ENCODE results near the gene TRPM5. TPM values are rescaled to one million over a fixed set of nuclear protein-coding genes. Genes with fewer than 3 reads are reported as not detected.

The TRPM5 gene
- total and polyA plus RNA-seq, 2 donors, result 0.05 to 0.11 TPM

DNA sequence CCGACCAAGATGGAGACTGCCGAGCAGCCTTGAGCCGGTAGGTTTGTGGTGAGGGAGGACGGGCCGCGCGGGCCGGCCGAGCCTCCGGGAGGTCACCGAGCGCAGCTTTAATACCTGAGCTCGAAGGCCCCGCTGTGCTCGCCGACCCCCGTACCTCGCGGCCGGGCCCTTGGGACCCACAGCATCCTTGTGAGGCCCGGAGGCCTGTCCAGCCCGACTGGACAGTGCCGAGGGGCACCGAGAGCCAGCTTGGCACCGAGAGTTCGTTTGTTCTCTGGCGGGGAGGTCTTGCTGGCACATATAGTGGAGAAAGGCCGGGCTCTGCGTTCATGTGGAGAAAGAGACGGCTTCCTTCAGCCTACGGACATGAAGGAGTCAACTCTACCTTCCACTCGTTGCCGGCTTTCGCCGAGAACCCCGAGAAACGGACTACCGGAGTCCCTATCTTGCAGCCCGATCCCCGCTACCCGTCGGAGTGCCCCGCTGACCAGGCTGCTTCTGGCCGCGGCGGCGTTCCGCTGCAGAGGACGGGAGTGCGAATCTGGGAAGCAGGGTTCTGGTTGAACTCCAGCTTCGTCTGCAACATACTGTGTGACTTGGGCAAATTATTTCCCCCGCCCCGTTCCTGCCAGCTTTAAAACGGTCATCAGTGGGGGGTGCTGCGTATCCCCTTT is 43.4 kb downstream of the TRPM5 start:
- WGBS, result under 1% methylated on average over 55 of the region's 55 CpGs
- H3K36me3 ChIP-seq (ENCODE audit: insufficient read depth), result peaks cover 2% of the 10 kb centered on the region

GRCh38 chr11:2400069-2400761 is 44.1 kb downstream of the TRPM5 start, which contains the start of gene TSSC4:
TSS of gene TSSC4 (plus strand) at chr11:2400750. CDS start at chr11:2402634, 1,884 bp downstream.
- DNase-seq (ENCODE audit: extremely low spot score), result peak; percentile 100
- H3K4me3 ChIP-seq (ENCODE audit: low read depth, low read length), result peak within 1 kb of the TSS; percentile 72
- H3K4me1 ChIP-seq (ENCODE audit: insufficient read depth), result peaks cover 4% of the 10 kb centered on the region
- peak within 1 kb of the TSS; percentile 98 for H3K27ac ChIP-seq (ENCODE audit: low read depth)
- under 1% methylated on average over 66 of the region's 66 CpGs for WGBS
- H3K36me3 ChIP-seq (ENCODE audit: insufficient read depth), result peaks cover 9% of the 10 kb centered on the region

More for the DNA sequence above, 43.4 kb downstream of the TRPM5 start:
- H3K4me3 ChIP-seq (ENCODE audit: low read depth, low read length), result peak overlapping the region; percentile 72
- H3K4me1 ChIP-seq (ENCODE audit: insufficient read depth), result peaks cover 4% of the 10 kb centered on the region
- no peak for DNase-seq (ENCODE audit: extremely low spot score)
- H3K27ac ChIP-seq (ENCODE audit: low read depth), result peak overlapping the region; percentile 64

- WGBS, result 8% methylated on average over 23 of the region's 23 CpGs
- Histone ChIP-seq H3K36me3 (ENCODE audit: insufficient read depth) (peaks cover 9% of the 10 kb centered on the region), H3K4me3 (ENCODE audit: low read depth, low read length) (peak overlapping the region; percentile 47), H3K27ac (ENCODE audit: low read depth) (peak overlapping the region; percentile 98), H3K4me1 (ENCODE audit: insufficient read depth) (peaks cover 4% of the 10 kb centered on the region)
- no peak for DNase-seq (ENCODE audit: extremely low spot score)
Observed at GRCh38 chr11:2399488-2400068, 44.7 kb downstream of the TRPM5 start.

GRCh38 chr11:2398664-2399355 is 45.5 kb downstream of the TRPM5 start:
- WGBS, result 56% methylated on average over 7 of the region's 7 CpGs
- Histone ChIP-seq H3K36me3 (ENCODE audit: insufficient read depth) (peaks cover 11% of the 10 kb centered on the region), H3K4me1 (ENCODE audit: insufficient read depth) (peaks cover 4% of the 10 kb centered on the region), H3K27ac (ENCODE audit: low read depth) (no peak overlapping the region), H3K4me3 (ENCODE audit: low read depth, low read length) (no peak overlapping the region)
- DNase-seq (ENCODE audit: extremely low spot score), result no peak

- no peak for DNase-seq (ENCODE audit: extremely low spot score)
- Histone ChIP-seq H3K36me3 (ENCODE audit: insufficient read depth) (peaks cover 11% of the 10 kb centered on the region), H3K27ac (ENCODE audit: low read depth) (no peak overlapping the region), H3K4me3 (ENCODE audit: low read depth, low read length) (no peak overlapping the region), H3K4me1 (ENCODE audit: insufficient read depth) (peaks cover 2% of the 10 kb centered on the region)
- 87% methylated on average over 12 of the region's 12 CpGs for WGBS
Observed at GRCh38 chr11:2397005-2397404, 47.3 kb downstream of the TRPM5 start.

- H3K36me3 ChIP-seq (ENCODE audit: insufficient read depth), result peaks cover 11% of the 10 kb centered on the region
- 89% methylated on average over 26 of the region's 26 CpGs for WGBS
- no peaks in the 10 kb centered on the region for H3K4me1 ChIP-seq (ENCODE audit: insufficient read depth)
- H3K27ac ChIP-seq (ENCODE audit: low read depth), result no peak overlapping the region
- no peak for DNase-seq (ENCODE audit: extremely low spot score)
- H3K4me3 ChIP-seq (ENCODE audit: low read depth, low read length), result no peak overlapping the region
Observed at GRCh38 chr11:2396471-2396870, 47.8 kb downstream of the TRPM5 start.

- 87% methylated on average over 17 of the region's 17 CpGs for WGBS
- H3K27ac ChIP-seq (ENCODE audit: low read depth), result no peak overlapping the region
- H3K4me1 ChIP-seq (ENCODE audit: insufficient read depth), result no peaks in the 10 kb centered on the region
- no peak overlapping the region for H3K4me3 ChIP-seq (ENCODE audit: low read depth, low read length)
- no peak for DNase-seq (ENCODE audit: extremely low spot score)
- peaks cover 11% of the 10 kb centered on the region for H3K36me3 ChIP-seq (ENCODE audit: insufficient read depth)
Observed at GRCh38 chr11:2395856-2396255, 48.5 kb downstream of the TRPM5 start.

GRCh38 chr11:2395211-2395730 is 49.0 kb downstream of the TRPM5 start:
- no peaks in the 10 kb centered on the region for H3K4me1 ChIP-seq (ENCODE audit: insufficient read depth)
- DNase-seq (ENCODE audit: extremely low spot score), result no peak
- WGBS, result 87% methylated on average over 26 of the region's 26 CpGs
- H3K4me3 ChIP-seq (ENCODE audit: low read depth, low read length), result no peak overlapping the region
- no peak overlapping the region for H3K27ac ChIP-seq (ENCODE audit: low read depth)
- H3K36me3 ChIP-seq (ENCODE audit: insufficient read depth), result peaks cover 11% of the 10 kb centered on the region

DNA sequence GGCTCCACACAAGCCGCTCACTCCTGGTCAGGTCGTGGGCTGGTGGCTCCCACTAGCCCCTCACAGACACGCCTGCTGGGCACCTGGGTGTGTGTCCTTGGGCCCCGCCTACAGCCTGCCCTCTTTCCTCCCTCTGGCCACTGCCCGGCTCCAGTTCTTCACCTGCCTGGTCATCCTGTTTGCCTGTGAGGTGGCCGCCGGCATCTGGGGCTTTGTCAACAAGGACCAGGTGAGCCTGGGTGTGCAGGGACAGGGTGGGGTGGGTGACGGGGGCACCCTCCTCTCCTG is 49.6 kb downstream of the TRPM5 start:
- Histone ChIP-seq H3K4me1 (ENCODE audit: insufficient read depth) (no peaks in the 10 kb centered on the region), H3K4me3 (ENCODE audit: low read depth, low read length) (no peak overlapping the region), H3K36me3 (ENCODE audit: insufficient read depth) (peaks cover 11% of the 10 kb centered on the region), H3K27ac (ENCODE audit: low read depth) (no peak overlapping the region)
- 79% methylated on average over 8 of the region's 8 CpGs for WGBS
- no peak for DNase-seq (ENCODE audit: extremely low spot score)

Other genes starting within 250 kb of the TRPM5 start
- 0.42 TPM for gene ASCL2, start 173.9 kb downstream of the TRPM5 start, total RNA-seq
- gene ASCL2, start 173.9 kb downstream of the TRPM5 start, polyA plus RNA-seq, result 0.85 TPM
- 0.42 TPM for gene C11orf21, start 142.6 kb downstream of the TRPM5 start, total RNA-seq
- gene C11orf21, start 142.6 kb downstream of the TRPM5 start, polyA plus RNA-seq, result 0.60 TPM
- gene TSPAN32, start 142.5 kb downstream of the TRPM5 start, total RNA-seq, result 1.9 TPM
- 1.7 TPM for gene TSPAN32, start 142.5 kb downstream of the TRPM5 start, polyA plus RNA-seq
- gene CD81, start 67.2 kb downstream of the TRPM5 start, total RNA-seq, result 251 TPM
- gene CD81, start 67.2 kb downstream of the TRPM5 start, polyA plus RNA-seq, result 1,145 TPM
- gene TSSC4, start 43.8 kb downstream of the TRPM5 start, total RNA-seq, result 16.6 TPM
- gene TSSC4, start 43.8 kb downstream of the TRPM5 start, polyA plus RNA-seq, result 61.7 TPM
- 6.3 TPM for gene KCNQ1, start 494 bp upstream of the TRPM5 start, total RNA-seq
- 9.1 TPM for gene KCNQ1, start 494 bp upstream of the TRPM5 start, polyA plus RNA-seq

All from urinary bladder (tissue), 4 donors.